Activated effector memory CD4-positive, alpha-beta T cell treated with Interleukin-2 at 50 U/mL for 16 hours (primary cell): ENCODE results near the gene GARIN5A.

Source experiments
- DNase-seq: peaks from one replicate; pipeline ENCODE4 v3.0.0-alpha.2; 2020

Gene GARIN5A

GRCh38 chr19:50507376-50507775 lies 30.7 kb upstream of the GARIN5A start:
- no peak for DNase-seq

- no peak for DNase-seq
Observed at GRCh38 chr19:50506700-50507099, 30.1 kb upstream of the GARIN5A start.

GRCh38 chr19:50505856-50506611 lies 29.4 kb upstream of the GARIN5A start:
- no peak for DNase-seq

- no peak for DNase-seq
Observed at GRCh38 chr19:50501568-50502475, 25.2 kb upstream of the GARIN5A start.

GRCh38 chr19:50501186-50501567 lies 24.5 kb upstream of the GARIN5A start:
- no peak for DNase-seq

GRCh38 chr19:50500753-50501151 lies 24.1 kb upstream of the GARIN5A start:
- DNase-seq = no peak

- no peak for DNase-seq
Observed at GRCh38 chr19:50500060-50500752, 23.6 kb upstream of the GARIN5A start.

GRCh38 chr19:50498219-50499056 lies 21.8 kb upstream of the GARIN5A start:
- no peak for DNase-seq

GRCh38 chr19:50497022-50497405 lies 20.4 kb upstream of the GARIN5A start:
- no peak for DNase-seq

GRCh38 chr19:50496189-50497021 lies 19.8 kb upstream of the GARIN5A start:
- no peak for DNase-seq

- DNase-seq = no peak
Observed at GRCh38 chr19:50495020-50495531, 18.4 kb upstream of the GARIN5A start.

- no peak for DNase-seq
Observed at GRCh38 chr19:50494186-50495019, 17.8 kb upstream of the GARIN5A start.

GRCh38 chr19:50493171-50493570 lies 16.5 kb upstream of the GARIN5A start:
- no peak for DNase-seq

- DNase-seq = no peak
Observed at GRCh38 chr19:50492303-50493052, 15.8 kb upstream of the GARIN5A start.

GRCh38 chr19:50490991-50491472 lies 14.4 kb upstream of the GARIN5A start:
- no peak for DNase-seq

- no peak for DNase-seq
Observed at GRCh38 chr19:50490411-50490811, 13.8 kb upstream of the GARIN5A start.

- DNase-seq = no peak
Observed at GRCh38 chr19:50489461-50490011, 12.9 kb upstream of the GARIN5A start.

GRCh38 chr19:50488389-50489194 lies 11.9 kb upstream of the GARIN5A start:
- DNase-seq = no peak
